Spleen (tissue), 7 donors: ENCODE measurements around the gene ITGAV.

Experiments
- CTCF ChIP-seq, 11 experiments: fragments of 200-600 bp in 7 of 11; fragments of 450-650 bp in 4 of 11; sonication (generic) in 4 of 11; IDR thresholded peaks in 8 of 11; conservative IDR thresholded peaks in 3 of 11; 1 replicate in 7 of 11; 2 replicates in 4 of 11; pipeline versions ENCODE4 v1.4.0 to v1.8.0; 2016 to 2021; ENCODE audit warnings: antibody characterized with exemption in 11 of 11, inconsistent platforms in 4 of 11, mild to moderate bottlenecking in 1 of 11
- POLR2A ChIP-seq, 3 donors: fragments of 450-650 bp; IDR thresholded peaks; one replicate each; pipeline ENCODE4 v1.5.1; 2017; ENCODE audit warnings: antibody characterized with exemption in 3 of 3, mild to moderate bottlenecking in 1 of 3
- POLR2AphosphoS5 ChIP-seq, 3 donors: sonication (generic); formaldehyde crosslinking; IDR thresholded peaks; one replicate each; pipeline ENCODE4 v1.5.1; 2017; ENCODE audit warnings: antibody characterized with exemption in 3 of 3
- donor health status: DM: no; HTN: no; CAD: no; lungs with moderate emphysema.
- donor health status: DM: no; HTN: no; CAD: no.
- donor health status: DM: no; HTN: no; CAD: no.

- TF ChIP-seq POLR2A (IDR thresholded peaks at IDR 0.05), result no peak
- TF ChIP-seq CTCF (IDR thresholded peaks at IDR 0.05 in 8 of 11, conservative IDR thresholded peaks at IDR 0.05 in 3 of 11), result no peak
- TF ChIP-seq POLR2AphosphoS5 (IDR thresholded peaks at IDR 0.05), result no peak
Measured at GRCh38 chr2:186709529-186710450, 119.9 kb downstream of the ITGAV start.
